Right forelimb (tissue), 1 donor: ENCODE data around the gene ERAL1.
"Not testable (repeated sequence)": the region's sequence is repeated elsewhere in the genome, so short reads cannot be mapped to it uniquely, and the experiment has no call there.

Source experiments
- DNase-seq: peaks from one replicate; pipeline ENCODE4 v3.0.0-alpha.2; 2018

The ERAL1 gene

DNA sequence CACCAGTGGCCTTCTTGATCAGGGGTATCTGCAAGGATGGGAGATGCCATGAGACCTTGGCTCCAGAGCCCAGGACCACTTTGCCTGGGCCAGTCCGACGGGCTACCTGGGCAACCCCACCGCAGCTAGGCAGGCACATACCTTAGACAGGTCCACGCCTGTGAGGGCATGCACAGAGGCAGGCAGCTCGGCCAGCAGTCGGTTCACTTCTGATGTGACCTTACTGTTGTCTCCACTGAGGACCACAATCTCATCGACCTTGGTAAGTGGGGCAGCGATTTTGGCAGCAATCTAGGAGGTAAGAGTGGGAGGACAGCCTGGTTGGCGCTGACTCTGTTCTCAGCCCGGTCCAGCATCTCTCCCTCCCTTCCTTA lies 25.7 kb downstream of the ERAL1 start:
- no peak for DNase-seq

DNA sequence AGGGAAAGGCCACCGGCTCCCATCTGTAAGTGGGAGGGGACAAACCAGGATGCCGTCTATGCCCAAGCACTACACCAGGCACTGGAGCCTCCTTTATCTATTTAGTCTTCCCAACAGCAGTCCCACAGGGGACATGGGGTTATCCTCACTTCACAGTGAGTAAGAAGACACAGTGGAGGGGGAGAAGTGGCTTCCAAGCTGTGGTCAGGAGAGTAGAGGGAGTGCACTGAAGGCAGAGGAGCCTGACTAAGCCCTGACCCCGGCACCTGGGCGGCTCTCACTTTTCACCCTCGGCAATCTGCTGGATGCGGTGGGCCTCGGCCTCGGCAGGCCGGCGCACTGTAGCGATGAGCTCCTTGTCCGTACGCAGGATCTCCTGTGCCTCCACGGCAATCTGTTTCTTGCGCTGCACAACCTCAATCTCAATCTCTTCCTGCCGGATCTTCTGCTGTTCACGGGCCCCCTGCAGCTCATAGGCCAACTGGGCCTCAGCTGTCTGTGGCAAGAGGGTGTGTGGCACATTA lies 26.8 kb downstream of the ERAL1 start:
- no peak for DNase-seq

DNA sequence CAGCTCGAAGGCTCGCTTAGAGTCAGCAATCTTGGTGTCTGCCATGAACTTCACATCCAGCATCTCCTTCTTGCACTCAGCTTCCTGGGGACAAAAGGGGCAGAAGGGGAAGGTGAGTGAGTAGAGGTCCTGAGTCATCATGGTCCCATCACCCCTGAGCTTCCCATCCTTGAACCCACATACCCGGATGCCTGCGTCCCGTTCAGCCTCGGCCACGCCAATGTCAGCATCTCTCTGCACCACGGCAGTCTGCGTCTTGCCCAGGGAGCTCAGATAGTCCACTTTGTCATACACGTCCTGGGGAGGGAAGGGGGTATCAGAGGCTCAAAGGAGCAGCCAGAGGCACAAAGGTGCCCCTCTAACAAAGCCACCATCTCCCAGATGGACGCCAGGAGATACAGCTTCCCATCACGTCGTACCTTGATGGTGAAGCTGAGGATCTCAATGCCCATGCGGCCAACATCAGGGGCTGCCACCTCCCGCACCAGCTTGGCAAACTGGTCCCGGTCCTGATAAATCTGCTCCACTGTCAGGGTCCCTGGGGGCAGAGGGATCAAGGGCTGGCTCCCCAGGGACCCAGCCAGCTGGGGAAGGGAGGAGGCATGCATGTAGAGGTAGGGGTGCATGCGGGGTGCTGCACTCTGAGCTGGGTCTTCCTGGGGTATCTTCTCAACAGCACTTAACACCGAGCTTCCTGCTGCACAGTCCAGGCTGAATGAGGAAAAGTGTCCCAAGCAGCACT lies 27.5 kb downstream of the ERAL1 start:
- no peak for DNase-seq

DNA sequence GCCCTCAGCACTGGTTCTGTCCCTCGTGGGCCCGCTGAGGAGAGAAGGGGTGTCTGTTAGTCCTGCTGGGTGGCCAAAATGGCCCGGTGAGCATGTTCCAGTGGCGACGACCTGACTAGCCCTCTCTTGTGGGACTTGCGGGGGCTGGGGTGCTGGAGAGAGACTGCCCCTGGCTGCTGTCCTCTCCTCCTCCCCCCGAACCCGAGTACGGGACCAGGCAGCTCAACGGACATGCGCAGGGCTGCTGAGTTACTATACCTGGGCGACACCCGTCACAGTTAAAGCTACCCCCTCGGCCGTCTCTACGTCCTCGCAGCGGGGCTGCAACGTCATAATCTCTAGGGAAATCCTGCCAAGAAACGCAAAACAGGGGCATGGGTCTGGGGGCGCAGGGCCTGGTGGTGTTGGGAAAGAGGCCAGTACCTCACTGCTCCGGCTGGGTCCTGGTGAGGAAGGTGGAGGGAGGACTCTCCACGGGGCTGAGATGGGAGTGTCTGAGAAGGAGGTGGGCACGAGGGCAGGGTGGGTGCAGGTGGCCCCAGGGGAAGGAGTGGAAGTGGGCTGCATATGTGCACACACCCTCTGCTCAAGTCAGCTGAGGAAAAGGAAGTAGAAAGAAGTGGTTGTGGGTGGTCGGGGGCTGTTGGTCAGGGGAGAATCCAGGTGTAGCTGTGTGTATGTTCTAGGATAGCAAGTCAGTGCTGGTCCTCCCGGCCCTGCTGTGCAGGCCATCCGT lies 29.3 kb downstream of the ERAL1 start:
- DNase-seq, result no peak

DNA sequence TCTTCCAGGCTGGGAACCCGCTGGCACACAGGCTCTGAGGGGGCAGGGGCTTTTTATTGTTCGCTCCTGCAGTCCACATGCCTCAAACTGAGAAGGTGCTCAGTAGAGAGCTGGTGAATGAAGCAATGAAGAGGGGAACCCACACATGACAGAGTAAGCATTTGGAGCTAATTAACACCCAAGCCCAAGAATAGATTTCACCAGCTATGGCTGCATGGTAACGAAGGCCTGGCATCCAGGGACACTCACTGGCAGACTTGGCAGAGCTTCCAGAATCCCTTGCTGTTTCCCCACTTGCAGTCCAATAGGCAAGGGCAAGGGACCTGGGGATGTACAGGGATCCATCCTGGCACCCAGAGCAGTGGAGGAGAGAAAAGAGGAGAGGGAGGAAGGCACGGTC lies 30.5 kb downstream of the ERAL1 start:
- no peak for DNase-seq

DNA sequence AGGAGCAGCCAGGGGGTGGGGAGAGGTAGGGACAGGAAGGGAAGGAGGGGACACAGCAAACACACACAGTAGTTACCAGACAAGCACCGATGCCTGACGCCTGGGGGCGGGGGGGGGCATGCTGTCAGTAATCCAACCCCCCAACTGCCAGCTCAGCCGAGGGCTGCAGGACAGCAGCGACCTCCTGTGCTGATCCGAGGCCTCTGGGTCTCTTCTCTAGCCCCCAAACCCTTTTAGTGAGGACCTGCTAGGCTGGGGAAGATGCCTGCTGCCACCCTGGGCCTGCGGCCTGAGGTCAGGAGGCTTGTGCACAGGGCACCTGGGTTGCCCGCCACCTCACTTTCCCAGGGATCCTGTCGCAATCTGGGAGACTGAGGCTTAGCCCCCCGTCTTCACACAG lies 31.1 kb downstream of the ERAL1 start:
- no peak for DNase-seq

DNA sequence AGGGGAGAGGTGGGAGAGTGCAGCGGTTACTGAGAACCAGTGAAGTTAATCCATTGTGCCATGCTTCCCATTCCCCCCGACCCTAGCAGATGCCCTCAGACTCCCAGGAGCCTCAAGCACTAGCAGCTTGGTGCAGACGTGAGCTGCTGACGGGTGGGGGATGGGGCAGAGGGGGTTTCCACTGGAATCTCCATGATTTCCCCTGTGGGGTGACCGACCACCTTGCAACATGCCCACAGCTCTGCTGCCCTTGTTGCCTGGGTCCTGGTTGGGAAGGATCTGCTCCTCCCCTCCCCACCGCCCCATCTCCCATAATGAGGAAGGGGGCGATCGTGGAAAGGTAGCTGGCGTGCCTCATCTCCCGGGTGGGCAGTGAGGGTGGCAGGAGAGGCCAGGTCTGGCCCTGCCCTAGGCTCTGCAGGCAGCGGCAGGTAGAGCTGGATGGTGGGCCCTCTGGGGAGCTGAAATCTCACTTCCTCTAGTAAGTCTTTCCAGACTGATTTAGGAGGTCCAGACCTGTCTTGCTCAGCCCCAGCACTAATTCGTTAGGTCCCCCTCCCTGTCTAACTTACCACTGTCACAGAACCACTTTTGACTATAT lies 33.2 kb downstream of the ERAL1 start:
- no peak for DNase-seq

DNA sequence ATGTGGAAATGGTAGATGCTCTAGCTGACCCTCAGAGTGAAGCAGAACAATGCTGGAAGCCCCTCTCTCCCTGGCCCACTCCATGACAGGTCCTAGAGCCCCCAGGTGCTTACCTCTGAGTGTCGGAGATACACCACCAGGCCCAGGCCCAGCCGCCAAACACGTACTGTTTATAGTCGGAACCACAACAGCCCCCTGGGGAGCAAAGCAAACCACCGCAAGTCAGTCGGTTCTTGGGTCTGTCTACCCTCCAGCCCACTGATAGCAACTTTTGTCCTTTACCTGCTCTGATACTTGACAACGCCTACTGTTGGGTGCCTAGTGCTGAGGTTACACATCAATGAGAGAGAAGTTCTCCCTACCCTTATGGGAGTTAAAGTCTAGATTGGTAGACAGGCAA lies 34.0 kb downstream of the ERAL1 start:
- DNase-seq, result no peak

DNA sequence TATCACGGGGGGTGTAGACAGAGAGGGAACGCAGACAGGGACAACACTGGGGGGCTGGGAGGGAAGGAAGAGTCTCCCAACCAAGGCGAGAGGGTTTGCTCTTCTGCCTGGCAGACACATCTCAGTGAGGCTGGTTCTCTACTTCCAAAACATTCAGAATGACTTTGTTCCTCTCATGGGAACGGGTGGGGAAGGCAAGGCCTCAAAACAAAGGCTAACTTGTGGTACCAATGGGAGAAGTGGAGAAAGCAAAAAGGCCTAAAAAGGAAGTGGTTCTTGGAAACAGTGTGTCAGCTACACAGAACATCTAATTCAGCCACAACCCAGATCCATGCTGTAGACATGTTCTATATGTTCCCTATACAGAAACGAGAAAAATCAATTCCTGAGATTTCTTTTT lies 35.2 kb downstream of the ERAL1 start:
- DNase-seq, result no peak

DNA sequence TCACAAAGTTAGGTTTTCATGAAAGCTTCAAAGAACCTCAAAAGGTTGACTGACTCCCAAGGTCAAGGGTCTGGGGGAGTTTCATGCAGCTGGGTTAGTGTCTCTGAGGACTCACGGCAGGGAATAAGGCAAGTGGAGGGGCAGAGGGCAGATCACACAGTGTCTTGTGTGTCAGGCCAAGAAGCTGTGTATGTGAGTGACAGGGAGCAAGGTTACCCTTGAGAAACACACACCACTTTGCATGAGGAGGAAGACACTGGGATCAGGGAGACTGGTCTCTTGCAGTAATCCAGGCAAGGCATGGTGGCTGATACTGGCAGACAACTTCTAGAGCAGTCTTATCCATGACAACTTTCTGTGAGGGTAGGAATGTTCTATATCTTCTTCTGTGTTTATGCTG lies 36.4 kb downstream of the ERAL1 start:
- no peak for DNase-seq

DNA sequence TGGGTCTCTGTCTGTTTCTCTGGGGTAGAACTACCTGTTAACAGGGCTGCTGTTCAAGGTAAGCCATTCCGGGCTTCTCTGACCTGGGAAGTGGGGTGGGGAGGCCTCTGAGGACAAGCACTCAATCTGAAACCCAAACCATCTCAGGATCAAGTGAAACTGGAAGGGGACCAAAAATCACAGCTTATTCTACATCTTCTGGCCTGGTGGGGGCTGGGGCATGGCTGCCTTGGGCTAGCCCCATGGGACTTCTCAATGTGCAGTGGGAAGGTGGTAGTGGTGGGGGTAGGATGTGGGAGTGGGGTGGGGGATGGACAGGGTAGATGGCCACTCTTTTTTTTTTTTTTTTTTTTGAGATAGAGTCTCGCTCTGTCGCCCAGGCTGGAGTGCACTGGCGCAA lies 37.2 kb downstream of the ERAL1 start:
- no peak for DNase-seq

DNA sequence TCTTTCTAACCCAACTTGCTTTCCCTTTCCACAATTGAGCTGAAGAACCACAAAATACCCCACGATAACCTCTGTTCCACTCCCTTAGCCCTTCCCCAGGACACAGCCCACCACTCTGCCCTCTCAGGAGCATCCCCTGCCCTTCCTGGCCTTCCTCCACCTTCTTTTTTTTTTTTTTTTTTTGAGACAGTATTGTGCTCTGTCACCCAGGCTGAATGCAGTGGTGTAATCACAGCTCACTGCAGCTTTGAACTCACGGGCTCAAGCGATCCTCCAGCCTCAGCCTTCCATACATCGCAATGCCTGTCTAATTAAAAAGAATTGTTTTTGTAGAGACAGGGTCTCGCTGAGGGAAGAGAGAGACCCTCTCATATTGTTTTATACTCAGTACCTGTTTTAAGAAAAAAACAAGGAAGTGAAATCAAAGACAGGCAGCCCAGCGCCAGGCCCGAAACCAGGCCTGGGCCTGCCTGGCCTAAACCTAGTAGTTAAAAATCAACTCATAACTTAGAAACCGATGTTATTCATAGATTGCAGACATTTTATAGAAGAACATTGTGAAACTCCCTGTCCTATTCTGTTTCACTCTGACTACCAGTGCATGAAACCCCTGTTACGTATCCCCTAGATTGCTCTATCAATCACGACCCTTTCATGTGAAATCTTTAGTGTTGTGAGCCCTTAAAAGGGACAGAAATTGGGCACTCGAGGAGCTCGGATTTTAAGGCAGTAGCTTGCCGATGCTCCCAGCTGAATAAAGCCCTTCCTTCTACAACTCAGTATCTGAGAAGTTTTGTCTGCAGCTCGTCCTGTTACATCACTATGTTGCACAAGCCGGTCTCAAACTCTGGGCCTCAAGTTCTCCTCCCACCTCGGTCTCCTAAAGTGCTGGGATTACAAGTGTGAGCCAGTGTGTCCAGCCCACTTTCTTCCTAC lies 38.7 kb downstream of the ERAL1 start:
- DNase-seq, result not testable (repeated sequence)

DNA sequence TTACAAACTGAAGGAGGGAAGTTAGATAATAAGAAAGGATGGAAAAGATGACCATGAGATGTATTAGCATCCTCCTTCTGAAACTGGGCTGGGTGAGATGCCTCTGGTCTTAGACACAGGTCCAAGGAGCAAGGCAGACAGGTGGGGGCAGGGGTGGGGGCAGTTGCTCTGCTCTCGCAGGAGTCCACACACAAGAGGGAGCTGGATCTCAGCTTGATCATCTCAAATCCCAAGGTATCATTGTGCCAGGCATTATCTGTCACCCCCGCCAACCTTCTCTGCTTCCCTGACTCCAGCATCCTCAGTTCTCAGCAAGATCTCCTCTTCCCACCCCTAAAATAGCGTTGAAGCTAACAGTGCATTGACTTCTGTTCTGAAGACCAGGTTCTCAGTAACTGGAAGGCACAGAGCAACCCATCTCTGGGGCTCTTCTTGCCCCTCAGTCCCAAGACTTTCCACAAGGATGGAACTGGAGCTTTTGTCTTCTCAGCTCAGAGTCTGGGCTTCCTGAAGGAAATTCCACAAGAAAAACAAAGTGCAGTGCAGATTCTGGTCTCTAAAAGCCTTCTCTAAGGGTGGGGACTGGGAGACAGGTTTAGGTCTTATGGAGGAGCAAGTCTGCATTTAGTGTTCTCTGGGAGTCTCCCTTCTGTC lies 41.1 kb downstream of the ERAL1 start:
- DNase-seq, result no peak

DNA sequence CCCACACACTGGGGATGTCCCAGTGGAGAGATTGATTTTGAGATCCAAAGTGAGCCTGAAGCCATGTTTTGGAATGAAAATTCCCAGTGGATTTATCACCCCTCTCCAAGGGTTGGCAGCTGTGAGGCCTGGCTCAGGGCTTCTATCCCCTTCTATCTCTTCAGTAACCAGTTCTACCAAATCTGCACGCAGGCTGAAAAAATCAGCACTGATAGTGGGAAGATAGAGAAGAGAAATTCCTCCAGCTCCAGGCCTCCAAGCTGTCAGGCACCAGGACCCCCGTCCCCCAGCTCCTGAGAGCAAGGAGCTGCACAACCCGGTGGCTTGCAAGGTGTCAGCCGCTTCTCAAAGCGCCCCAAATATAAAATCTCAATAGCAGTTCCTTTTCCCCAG lies 41.7 kb downstream of the ERAL1 start:
- no peak for DNase-seq

DNA sequence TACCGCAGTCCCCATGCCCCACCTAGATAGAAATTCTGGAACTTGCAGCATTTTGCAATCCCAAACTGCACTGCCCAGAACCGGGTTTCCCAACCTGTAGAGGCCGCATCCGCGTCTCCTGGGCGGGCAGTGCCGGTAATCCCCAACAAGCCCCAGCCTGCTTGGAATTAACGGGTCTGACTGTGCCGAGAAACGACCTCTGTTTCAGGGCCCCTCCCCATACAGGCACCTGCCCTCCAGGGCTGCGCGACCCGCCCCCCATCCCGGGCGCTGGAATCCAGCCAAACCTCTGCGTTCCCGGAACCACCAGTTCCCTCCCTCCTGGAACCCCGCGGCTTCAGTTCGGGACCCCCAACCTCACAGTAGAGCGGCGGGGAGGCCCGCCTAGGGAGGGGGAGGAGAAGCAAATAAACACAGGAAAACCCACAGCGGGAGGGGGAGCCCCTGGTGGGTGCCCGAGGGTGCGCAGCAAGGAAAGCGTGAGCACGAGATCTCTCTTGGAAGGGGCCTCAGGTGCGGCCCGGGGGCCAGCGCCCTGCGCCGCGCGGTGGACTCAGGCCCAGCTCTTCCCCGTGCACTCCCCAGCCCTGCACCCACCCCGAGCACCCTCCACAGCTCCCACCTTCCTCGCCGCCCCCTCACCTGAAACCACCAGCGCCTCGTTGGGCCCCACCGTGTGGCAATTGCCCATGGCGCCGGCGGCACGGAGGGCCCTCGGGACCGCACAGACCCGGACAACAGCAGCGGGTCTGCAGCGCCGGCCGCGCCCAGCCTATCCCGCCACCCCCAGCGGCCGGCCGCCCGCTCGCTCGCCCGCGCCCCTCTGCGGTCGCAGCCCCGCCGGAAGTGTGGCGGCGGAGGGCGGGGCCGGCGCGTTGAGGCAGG lies 42.3 kb downstream of the ERAL1 start, which contains the start of gene FLOT2:
FLOT2 (minus strand) TSS at position 850 of the 885 bp plus-strand sequence; CDS start at position 691, 159 bp downstream.
- peak; percentile 73 for DNase-seq

DNA sequence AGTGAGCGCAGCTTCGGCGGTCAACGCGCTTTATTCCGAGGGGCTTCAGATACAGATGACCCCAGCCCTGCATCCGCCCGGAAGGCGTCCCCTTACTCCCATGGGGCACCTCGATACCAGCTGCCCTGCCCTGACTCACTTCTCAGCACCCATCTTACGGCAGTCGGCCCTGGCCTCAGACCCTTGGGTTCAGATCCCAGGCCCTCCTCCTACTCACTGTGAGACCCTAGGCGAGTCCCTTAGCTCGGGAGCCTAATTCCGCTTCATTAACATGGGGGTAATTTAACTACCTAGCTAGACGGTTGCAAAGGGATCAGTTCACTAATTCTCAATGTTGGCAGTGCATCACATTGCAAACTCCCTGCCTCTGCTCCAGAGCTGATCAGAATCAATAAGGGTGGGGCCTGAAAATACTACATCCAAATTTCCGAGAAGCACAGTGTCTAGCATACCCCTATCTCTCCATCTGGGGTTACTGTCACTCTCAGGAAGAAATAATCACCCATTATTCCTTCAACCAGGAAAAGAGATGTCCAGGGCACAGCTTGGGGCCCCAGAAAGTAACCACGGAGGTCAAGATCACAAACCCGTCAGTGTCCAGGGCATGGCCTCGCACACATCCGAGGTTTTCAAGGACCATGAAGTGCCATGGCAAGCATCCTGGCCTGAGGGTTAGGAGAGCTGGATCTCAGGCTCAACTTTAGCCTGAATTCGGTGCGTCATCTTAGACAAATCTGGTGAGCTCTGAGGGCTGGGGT lies 43.1 kb downstream of the ERAL1 start:
- no peak for DNase-seq

DNA sequence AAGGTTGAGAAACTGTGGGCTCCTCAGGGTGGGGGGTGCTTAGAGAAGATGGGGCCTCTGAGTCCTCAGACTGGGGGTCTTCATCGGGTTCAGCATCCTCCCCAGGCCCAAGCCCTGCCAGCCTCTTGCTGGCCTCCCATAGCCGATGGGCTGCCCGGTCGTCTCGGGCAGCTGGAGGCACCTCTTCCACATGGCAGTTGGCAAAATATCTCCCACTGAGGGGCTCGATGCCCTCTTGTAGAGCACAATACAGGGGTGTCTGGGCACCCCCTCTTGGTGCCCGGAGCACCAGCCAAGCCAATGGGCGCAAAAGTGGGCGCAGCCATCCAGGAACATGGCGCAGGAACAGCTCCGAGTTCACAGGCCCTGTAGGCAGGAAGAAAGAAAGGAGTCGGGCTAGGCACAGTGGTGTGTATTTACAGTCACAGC lies 43.7 kb downstream of the ERAL1 start:
- DNase-seq, result no peak

DNA sequence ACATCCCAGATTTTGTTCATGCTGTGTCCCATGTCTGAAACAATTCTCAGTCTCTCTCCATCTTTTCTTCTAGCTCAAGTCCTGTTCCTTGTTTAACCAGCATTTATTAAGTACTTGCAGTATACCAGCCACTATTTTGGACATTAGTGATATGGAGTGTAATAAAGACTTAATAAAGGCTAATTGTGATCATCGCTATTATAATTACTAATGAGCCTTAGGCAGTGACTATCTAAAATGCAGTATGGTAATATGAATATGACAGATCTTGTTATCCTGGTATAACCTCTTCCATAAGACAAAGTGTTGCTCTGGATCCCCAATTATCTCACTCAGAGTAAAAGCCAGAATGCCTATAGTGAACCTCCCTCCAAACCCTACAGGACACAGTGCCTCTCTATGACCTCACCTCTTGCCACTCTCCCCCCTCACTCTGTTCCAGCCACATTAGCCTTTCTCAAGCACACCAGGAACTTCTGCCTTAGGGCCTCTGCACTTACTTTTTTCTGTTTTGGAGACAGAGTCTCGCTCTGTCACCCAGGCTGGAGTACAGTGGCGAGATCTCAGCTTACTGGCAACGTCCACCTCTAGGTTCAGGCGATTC lies 44.5 kb downstream of the ERAL1 start:
- DNase-seq, result no peak

DNA sequence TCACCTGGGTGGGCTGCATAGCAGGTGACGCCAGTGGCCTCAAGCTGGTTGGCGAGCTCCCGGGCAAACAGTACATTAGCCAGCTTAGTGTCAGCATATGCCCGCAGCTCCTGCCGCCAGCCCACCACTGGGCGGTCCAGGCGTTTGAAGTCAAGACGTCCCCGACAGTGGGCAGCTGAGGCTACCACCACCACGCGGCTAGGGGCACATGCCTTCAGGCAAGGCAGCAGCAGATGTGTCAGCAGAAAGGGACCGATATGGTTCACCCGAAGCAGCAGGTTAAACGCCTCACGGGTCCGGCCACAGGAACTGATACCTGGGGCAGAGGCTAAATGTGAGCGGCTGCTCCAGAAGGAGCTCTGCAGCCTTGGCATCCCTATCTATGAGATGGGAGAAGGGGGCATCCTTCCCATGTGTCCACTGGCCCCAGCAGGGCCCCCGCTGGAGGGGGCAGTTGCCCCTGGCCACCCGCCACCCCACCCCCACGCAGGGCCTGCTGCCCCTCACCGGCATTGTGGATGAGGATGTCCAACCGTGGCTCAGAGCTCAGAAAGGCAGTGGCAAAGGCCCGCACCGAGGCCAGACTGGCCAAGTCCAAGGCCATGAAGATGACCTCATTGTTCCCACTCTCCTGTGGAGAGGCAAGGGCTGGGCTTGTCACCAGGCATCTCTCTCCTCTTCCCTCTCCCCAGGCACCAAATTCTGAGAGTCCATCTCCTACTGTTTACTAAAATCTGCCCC lies 46.3 kb downstream of the ERAL1 start:
- DNase-seq, result no peak
